Ectodermal cell (in vitro differentiated cells): ENCODE results near the gene ADGRA1.

ENCODE experiments used
- H3K27ac ChIP-seq: 2 replicates; pipeline ENCODE4 v1.7.0; 2013; ENCODE audit warnings: mild to moderate bottlenecking, low read depth, low read length; ENCODE audit not compliant: insufficient read depth, poor library complexity, severe bottlenecking
- H3K27me3 ChIP-seq: 2 replicates; pipeline ENCODE4 v1.7.0; 2013; ENCODE audit warnings: mild to moderate bottlenecking, low read length; ENCODE audit not compliant: insufficient read depth, control insufficient read depth, poor library complexity, severe bottlenecking
- H3K36me3 ChIP-seq: one replicate; pipeline ENCODE4 v1.7.0; 2013; ENCODE audit warnings: low read length; ENCODE audit not compliant: control insufficient read depth, insufficient read depth
- H3K4me1 ChIP-seq: one replicate; pipeline ENCODE4 v1.7.0; 2013; ENCODE audit warnings: low read length; ENCODE audit not compliant: control insufficient read depth, insufficient read depth
- H3K4me3 ChIP-seq: 2 replicates; pipeline ENCODE4 v1.7.0; 2013; ENCODE audit warnings: low read depth, low read length, control low read depth; ENCODE audit not compliant: insufficient read depth
- H3K9me3 ChIP-seq: 2 replicates; pipeline ENCODE4 v1.7.0; 2013; ENCODE audit warnings: mild to moderate bottlenecking, low read length, moderate library complexity; ENCODE audit not compliant: control insufficient read depth
- WGBS, 2 experiments: methylation state at CpG; one replicate each; pipeline ENCODE4 v1.1.7; 2013; ENCODE audit warnings: missing lambda C conversion rate in 2 of 2; 5-methylcytosine and 5-hydroxymethylcytosine counted together

The ADGRA1 gene

DNA sequence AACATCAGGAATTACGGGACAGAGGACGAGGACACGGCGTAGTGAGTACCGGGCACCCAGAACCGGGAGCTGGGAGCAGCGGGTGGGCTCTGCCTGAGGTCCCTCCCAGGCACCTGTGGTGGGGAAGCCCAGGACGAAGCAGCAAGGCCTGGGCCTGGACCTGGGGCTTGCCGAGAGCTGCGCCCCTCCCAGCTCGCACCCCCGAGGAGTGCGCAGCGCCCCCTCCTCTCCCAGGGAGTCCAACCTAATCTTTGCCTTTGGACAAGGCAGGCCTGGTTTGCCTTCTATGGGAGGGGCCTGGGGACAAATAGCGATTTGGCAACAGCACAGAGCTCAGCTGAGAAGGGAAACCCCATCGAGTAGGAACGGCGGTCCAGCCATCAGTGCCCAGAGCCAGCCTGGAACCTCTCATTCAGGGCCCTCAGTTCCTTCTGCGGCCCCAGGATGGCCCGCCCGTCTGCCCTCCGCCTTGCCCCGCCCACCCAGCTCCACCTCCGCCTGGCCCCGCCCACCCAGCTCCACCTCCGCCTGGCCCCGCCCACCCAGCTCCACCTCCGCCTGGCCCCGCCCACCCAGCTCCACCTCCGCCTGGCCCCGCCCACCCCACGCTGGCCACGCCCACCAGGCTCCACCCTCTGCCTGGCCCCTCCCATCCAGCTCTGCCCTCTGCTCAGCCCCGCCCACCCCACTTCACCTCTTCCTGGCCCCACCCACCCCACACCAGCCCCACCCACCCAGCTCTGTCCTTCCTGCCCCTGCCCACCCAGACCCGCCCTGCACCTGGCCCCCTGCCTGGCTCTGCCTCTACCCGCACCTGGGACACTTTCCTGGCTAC is 39.8 kb downstream of the ADGRA1 start:
- Histone ChIP-seq H3K27me3 (peaks cover 8% of the 10 kb centered on the region), H3K9me3 (no peaks in the 10 kb centered on the region), H3K4me1 (no peaks in the 10 kb centered on the region), H3K27ac (no peak overlapping the region), H3K4me3 (no peak overlapping the region), H3K36me3 (no peaks in the 10 kb centered on the region)
- WGBS, 2 experiments: 71 to 75% methylated on average over 31 to 36 of the region's 36 CpGs

- Histone ChIP-seq H3K4me3 (no peak overlapping the region), H3K9me3 (no peaks in the 10 kb centered on the region), H3K36me3 (no peaks in the 10 kb centered on the region), H3K4me1 (no peaks in the 10 kb centered on the region), H3K27ac (no peak overlapping the region), H3K27me3 (peaks cover 8% of the 10 kb centered on the region)
- 96% methylated on average over 83 of the region's 83 CpGs for WGBS, 2 experiments
Observed at GRCh38 chr10:133128126-133129070, 40.7 kb downstream of the ADGRA1 start.

GRCh38 chr10:133129071-133129858 is 41.5 kb downstream of the ADGRA1 start:
- Histone ChIP-seq H3K36me3 (no peaks in the 10 kb centered on the region), H3K27ac (no peak overlapping the region), H3K9me3 (no peaks in the 10 kb centered on the region), H3K4me1 (no peaks in the 10 kb centered on the region), H3K4me3 (no peak overlapping the region), H3K27me3 (peaks cover 3% of the 10 kb centered on the region)
- WGBS, 2 experiments: 87 to 90% methylated on average over 39 of the region's 39 CpGs

DNA sequence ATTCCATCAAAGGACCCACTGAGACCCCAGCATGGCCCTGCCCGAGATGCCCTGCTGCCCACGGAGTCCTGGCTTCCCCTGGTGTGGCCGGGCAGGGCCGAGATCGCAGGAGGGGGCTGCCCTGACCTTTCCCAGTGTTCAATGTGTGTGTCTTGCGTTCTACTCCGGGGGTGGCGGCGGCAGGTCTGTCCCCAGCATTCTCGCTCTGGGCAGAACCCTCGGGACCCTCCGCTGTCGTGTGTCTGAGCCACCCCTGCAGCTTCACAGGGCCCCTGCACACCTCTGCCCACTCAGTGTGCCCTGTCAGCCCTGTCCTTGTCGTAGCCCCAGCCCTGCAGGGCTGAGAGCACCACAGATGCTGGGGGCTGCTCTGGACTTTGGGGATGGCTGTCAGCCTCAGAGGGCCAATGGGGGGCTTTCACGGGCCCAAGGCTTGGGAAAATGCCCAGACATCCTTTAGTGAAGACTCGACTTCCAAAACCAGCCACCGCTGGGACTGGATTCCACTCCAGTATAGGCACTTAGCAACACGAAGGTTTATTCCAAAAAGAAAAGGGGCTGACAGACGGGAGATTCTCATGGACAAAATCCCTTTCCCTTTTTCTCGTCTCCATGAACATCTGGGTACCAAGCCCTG is 42.3 kb downstream of the ADGRA1 start:
- no peak overlapping the region for H3K4me3 ChIP-seq
- no peaks in the 10 kb centered on the region for H3K9me3 ChIP-seq
- no peak overlapping the region for H3K27ac ChIP-seq
- 85 to 90% methylated on average over 20 of the region's 20 CpGs for WGBS, 2 experiments
- H3K27me3 ChIP-seq: no peaks in the 10 kb centered on the region
- H3K4me1 ChIP-seq: no peaks in the 10 kb centered on the region
- no peaks in the 10 kb centered on the region for H3K36me3 ChIP-seq

- Histone ChIP-seq H3K4me3 (no peak overlapping the region), H3K9me3 (no peaks in the 10 kb centered on the region), H3K27me3 (no peaks in the 10 kb centered on the region), H3K4me1 (no peaks in the 10 kb centered on the region), H3K36me3 (no peaks in the 10 kb centered on the region), H3K27ac (no peak overlapping the region)
- 85% methylated on average over 11 of the region's 11 CpGs for WGBS, 2 experiments
Observed at GRCh38 chr10:133130602-133131001, 42.9 kb downstream of the ADGRA1 start.

DNA sequence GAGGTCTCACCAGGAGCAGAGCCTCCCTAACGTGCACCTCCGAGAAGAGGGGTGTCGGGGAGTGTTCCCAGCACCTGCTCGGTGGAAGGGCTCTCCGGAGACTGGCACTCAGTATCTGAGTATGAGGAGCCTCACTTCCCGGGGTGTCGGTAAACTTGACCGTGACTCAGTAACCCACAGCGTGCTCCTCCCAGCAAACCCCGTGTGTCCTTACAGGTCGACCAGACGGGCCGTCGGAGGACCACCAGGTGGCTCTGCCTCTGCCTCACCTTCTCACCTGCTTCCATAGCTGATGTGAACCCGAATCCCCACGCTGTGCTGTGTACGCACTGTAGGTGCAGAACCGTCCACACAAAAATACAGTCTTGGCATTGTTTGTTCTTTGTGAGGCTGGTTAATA is 43.3 kb downstream of the ADGRA1 start:
- H3K9me3 ChIP-seq: no peaks in the 10 kb centered on the region
- H3K27me3 ChIP-seq: no peaks in the 10 kb centered on the region
- no peak overlapping the region for H3K4me3 ChIP-seq
- H3K36me3 ChIP-seq: no peaks in the 10 kb centered on the region
- H3K4me1 ChIP-seq: no peaks in the 10 kb centered on the region
- WGBS, 2 experiments: 84 to 85% methylated on average over 18 of the region's 18 CpGs
- no peak overlapping the region for H3K27ac ChIP-seq

DNA sequence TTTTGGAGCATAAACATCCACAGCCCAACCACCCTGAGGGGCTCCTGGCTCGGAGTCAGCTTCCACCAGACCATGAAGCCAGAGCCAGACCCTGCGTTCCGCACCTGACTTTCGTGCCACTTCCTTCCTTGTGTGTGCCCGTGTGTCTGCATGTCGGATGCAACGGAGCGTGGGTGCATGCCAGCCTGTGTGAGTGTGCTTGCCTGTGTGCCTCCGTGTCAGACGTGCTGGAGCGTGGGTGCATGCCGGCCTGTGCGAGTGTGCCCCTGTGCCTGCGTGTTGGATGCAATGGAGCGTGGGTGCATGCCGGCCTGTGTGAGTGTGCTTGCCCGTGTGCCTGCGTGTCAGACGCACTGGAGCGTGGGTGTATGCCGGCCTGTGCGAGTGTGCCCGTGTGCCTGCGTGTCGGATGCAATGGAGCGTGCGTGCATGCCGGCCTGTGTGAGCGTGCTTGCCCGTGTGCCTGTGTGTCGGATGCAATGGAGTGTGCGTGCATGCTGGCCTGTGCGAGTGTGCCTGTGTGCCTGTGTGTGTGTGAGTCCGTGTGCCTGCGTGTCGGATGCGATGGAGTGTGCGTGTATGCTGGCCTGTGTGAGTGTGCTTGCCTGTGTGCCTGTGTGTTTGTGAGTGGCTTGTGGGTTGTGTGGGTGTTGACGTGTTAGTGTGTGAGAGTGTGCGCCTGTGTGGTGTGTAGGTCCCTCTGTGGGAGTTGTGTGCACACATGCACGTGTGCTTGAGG is 44.2 kb downstream of the ADGRA1 start:
- 93% methylated on average over 41 of the region's 41 CpGs for WGBS, 2 experiments
- Histone ChIP-seq H3K9me3 (no peaks in the 10 kb centered on the region), H3K4me3 (no peak overlapping the region), H3K4me1 (no peaks in the 10 kb centered on the region), H3K27me3 (no peaks in the 10 kb centered on the region), H3K27ac (no peak overlapping the region), H3K36me3 (no peaks in the 10 kb centered on the region)

DNA sequence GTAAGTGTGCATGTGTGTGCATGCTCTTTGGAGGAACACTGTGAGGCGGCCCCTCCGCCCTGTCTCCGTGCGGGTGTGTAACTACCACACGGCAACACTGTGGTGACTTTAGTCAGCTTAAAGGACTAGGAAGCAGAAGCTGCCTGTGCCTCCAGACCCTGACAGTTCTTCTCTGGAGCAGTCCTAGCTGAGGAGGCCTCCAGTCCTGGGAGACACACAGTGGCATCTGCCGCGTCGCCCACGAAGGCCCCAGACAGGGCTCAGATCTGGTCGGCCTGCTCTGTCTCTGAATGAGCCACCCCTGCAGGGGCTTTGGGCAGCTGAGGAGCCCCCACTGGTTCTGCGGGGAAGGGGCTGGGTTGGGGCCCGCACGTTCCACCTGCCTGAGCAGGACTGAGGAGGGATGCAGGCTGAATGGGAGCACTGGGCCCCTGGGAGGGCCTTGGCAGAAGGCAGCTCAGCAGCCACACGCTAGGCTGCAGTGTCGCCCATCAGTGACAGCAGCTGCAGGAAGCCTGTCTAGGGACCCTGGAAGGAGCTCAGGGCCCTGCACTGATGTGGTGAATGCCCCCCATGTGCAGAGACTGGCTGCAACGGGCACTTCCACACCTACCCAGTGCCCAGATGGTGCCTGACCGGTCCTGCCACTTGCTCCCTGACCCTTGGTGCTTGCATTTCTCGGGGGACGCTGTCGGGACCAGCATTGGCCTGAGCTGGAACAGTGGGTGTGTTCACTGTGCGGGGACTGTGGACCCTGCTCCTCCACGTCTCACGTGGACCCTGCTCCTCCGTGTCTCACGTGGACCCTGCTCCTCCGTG is 45.0 kb downstream of the ADGRA1 start:
- H3K27ac ChIP-seq: no peak overlapping the region
- H3K4me1 ChIP-seq: no peaks in the 10 kb centered on the region
- no peak overlapping the region for H3K4me3 ChIP-seq
- no peaks in the 10 kb centered on the region for H3K27me3 ChIP-seq
- no peaks in the 10 kb centered on the region for H3K36me3 ChIP-seq
- no peaks in the 10 kb centered on the region for H3K9me3 ChIP-seq
- WGBS, 2 experiments: 93% methylated on average over 26 of the region's 26 CpGs
